CD14-positive monocyte (primary cell): ENCODE data around the gene TCF21. TPM values are rescaled to one million over a fixed set of nuclear protein-coding genes. Genes with fewer than 3 reads are reported as not detected.

Experiments used
- DNase-seq, 3 donors: peaks; one replicate each; pipeline ENCODE4 v3.0.0-alpha.2; 2011 to 2022
- H2AFZ ChIP-seq: 2 replicates; pipeline ENCODE4 v1.6.0; 2012; ENCODE audit warnings: mild to moderate bottlenecking, low read depth, low read length, inconsistent platforms; ENCODE audit not compliant: insufficient read depth, poor library complexity, severe bottlenecking
- H3K27ac ChIP-seq, 2 donors: 1 replicate in 1 of 2; 2 replicates in 1 of 2; pipeline ENCODE4 v1.5.1; 2012 to 2013; ENCODE audit warnings: low read length in 2 of 2, control low read depth in 1 of 2, inconsistent platforms in 1 of 2, low read depth in 1 of 2, mild to moderate bottlenecking in 1 of 2
- H3K27me3 ChIP-seq, 2 donors: one replicate each; pipeline versions ENCODE4 v1.6.0 to v1.6.1; 2011 to 2013; ENCODE audit warnings: low read length in 2 of 2; ENCODE audit not compliant: control insufficient read depth in 2 of 2, insufficient read depth in 2 of 2
- H3K36me3 ChIP-seq, 2 donors: replicated peaks in 1 of 2; 1 replicate in 1 of 2; 2 replicates in 1 of 2; pipeline versions ENCODE4 v1.5.1 to v1.6.1; 2012 to 2013; ENCODE audit warnings: low read length in 2 of 2, control low read depth in 1 of 2, inconsistent platforms in 1 of 2, mild to moderate bottlenecking in 1 of 2; ENCODE audit not compliant: insufficient read depth in 2 of 2, control insufficient read depth in 1 of 2
- H3K4me1 ChIP-seq, 2 donors: 1 replicate in 1 of 2; 2 replicates in 1 of 2; pipeline versions ENCODE4 v1.5.1 to v1.6.1; 2012 to 2013; ENCODE audit warnings: low read length in 2 of 2, control low read depth in 1 of 2, inconsistent platforms in 1 of 2, mild to moderate bottlenecking in 1 of 2, moderate library complexity in 1 of 2; ENCODE audit not compliant: insufficient read depth in 2 of 2, control insufficient read depth in 1 of 2
- H3K4me2 ChIP-seq: replicated peaks from 2 replicates; pipeline ENCODE3; 2012; ENCODE audit warnings: low read length, moderate library complexity, mild to moderate bottlenecking; ENCODE audit not compliant: poor library complexity, severe bottlenecking; ENCODE audit errors: extremely low read depth
- H3K4me3 ChIP-seq, 3 experiments: fragments of 200-600 bp in 1 of 3; sonication (generic) in 1 of 3; replicated peaks in 1 of 3; 1 replicate in 2 of 3; 2 replicates in 1 of 3; pipeline ENCODE4 v1.5.1; 2011 to 2013; ENCODE audit warnings: low read length in 3 of 3, mild to moderate bottlenecking in 3 of 3, control low read depth in 2 of 3, low read depth in 2 of 3, inconsistent platforms in 1 of 3, moderate library complexity in 1 of 3
- H3K79me2 ChIP-seq: 2 replicates; pipeline ENCODE4 v1.6.0; 2012; ENCODE audit warnings: mild to moderate bottlenecking, control low read depth, inconsistent platforms, low read length, moderate library complexity; ENCODE audit not compliant: insufficient read depth
- H3K9ac ChIP-seq: 2 replicates; pipeline ENCODE4 v1.6.0; 2017; ENCODE audit warnings: low read length, mild to moderate bottlenecking; ENCODE audit not compliant: insufficient read depth, poor library complexity, severe bottlenecking
- H3K9me3 ChIP-seq, 2 donors: replicated peaks in 1 of 2; 1 replicate in 1 of 2; 2 replicates in 1 of 2; pipeline versions ENCODE4 v1.5.1 to v1.6.1; 2012 to 2013; ENCODE audit warnings: low read length in 2 of 2, control low read depth in 1 of 2; ENCODE audit not compliant: control insufficient read depth in 1 of 2, insufficient read depth in 1 of 2
- H4K20me1 ChIP-seq: 2 replicates; pipeline ENCODE4 v1.6.0; 2012; ENCODE audit warnings: mild to moderate bottlenecking, low read length, control low read depth, moderate library complexity; ENCODE audit not compliant: insufficient read depth
- H3K27ac Mint-ChIP-seq, 7 donors: one replicate each; pipeline ENCODE4 v1.8.0; 2020; ENCODE audit warnings: mild to moderate bottlenecking in 7 of 7, mixed read lengths in 7 of 7, moderate library complexity in 6 of 7, inconsistent platforms in 2 of 7
- H3K27me3 Mint-ChIP-seq, 3 donors: one replicate each; pipeline ENCODE4 v1.8.0; 2021 to 2022; ENCODE audit warnings: low read depth in 3 of 3, mild to moderate bottlenecking in 3 of 3, mixed read lengths in 3 of 3, moderate library complexity in 3 of 3, inconsistent platforms in 1 of 3
- H3K36me3 Mint-ChIP-seq, 2 donors: one replicate each; pipeline ENCODE4 v1.8.0; 2020; ENCODE audit warnings: mixed read lengths in 2 of 2, inconsistent platforms in 1 of 2, mild to moderate bottlenecking in 1 of 2
- H3K4me1 Mint-ChIP-seq: one replicate; pipeline ENCODE4 v1.8.0; 2020; ENCODE audit warnings: mild to moderate bottlenecking, mixed read lengths
- H3K4me3 Mint-ChIP-seq, 2 donors: one replicate each; pipeline ENCODE4 v1.8.0; 2020; ENCODE audit warnings: mild to moderate bottlenecking in 2 of 2, mixed read lengths in 2 of 2, moderate library complexity in 1 of 2
- H3K9me3 Mint-ChIP-seq, 7 donors: one replicate each; pipeline ENCODE4 v1.8.0; 2020 to 2022; ENCODE audit warnings: mixed read lengths in 7 of 7, mild to moderate bottlenecking in 6 of 7, moderate library complexity in 6 of 7, inconsistent platforms in 2 of 7
- WGBS: methylation state at CpG from one replicate; pipeline ENCODE4 v1.1.5; 2013; ENCODE audit warnings: missing lambda C conversion rate; ENCODE audit not compliant: insufficient coverage; 5-methylcytosine and 5-hydroxymethylcytosine counted together
- intact Hi-C, 2 donors: fragments of 100-400 bp; cut with micrococcal nuclease; formaldehyde crosslinking; loops; one replicate each; pipeline versions ENCODE4 v1.15.0 to v1.15.1; 2023
- polyA plus RNA-seq, 3 donors: library from polyadenylated mRNA; depleted of rRNA in 1 of 3; unstranded in 2 of 3; stranded (reverse) in 1 of 3; fragments of 300-500 nt in 2 of 3; fragments of >200 nt in 1 of 3; fragmentation: Illumina TruSeq in 2 of 3; gene quantifications; 1 replicate in 2 of 3; 2 replicates in 1 of 3; pipeline ENCODE4 v1.2.3, GENCODE V29; 2012 to 2021
- TF ChIP-seq, protein P1 (sequence below): fragments of 200-600 bp; IDR thresholded peaks from one replicate; pipeline ENCODE4 v1.8.0; 2022; ENCODE audit warnings: antibody characterized with exemption, mild to moderate bottlenecking

Gene TCF21
- polyA plus RNA-seq, 3 donors = not detected

DNA sequence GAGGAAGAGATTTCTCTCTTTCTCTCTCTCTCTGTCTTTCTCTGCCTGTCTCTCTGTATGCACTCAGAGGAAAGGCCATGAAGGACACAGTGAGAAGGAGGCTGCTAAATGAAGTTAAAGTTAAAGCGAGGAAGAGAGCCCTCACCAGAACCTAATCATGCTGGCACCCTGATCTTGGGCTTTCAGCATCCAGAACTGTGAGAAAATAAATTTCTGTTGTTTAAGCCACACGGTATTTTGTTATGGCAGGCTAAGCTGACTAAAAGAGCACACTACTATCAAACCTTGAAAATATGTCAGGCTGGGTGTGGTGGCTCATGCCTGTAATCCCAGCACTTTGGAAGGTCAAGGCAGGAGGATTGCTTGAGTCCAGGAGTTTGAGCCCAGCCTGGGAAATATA lies 8.0 kb upstream of the TCF21 start:
- Mint-ChIP-seq H3K27me3 (peaks cover 21 to 36% (median 36%) of the 10 kb centered on the region in 3 donors), H3K36me3 (no peaks in the 10 kb centered on the region), H3K9me3 (peaks cover 0 to 4% (median 0%) of the 10 kb centered on the region in 7 donors), H3K4me1 (no peaks in the 10 kb centered on the region), H3K4me3 (no peak overlapping the region), H3K27ac (no peak overlapping the region)
- H3K79me2 ChIP-seq = no peaks in the 10 kb centered on the region
- H2AFZ ChIP-seq = no peak overlapping the region
- no CpG with 5 or more reads among the region's 2 CpGs for WGBS
- H3K27me3 ChIP-seq = peaks cover 19 to 41% of the 10 kb centered on the region in 2 donors
- intact Hi-C loops = no loop called here
- no peak overlapping the region for H3K27ac ChIP-seq
- H4K20me1 ChIP-seq = no peaks in the 10 kb centered on the region
- no peaks in the 10 kb centered on the region for H3K4me1 ChIP-seq
- no peak overlapping the region for H3K9ac ChIP-seq
- TF ChIP-seq, protein P1, sequence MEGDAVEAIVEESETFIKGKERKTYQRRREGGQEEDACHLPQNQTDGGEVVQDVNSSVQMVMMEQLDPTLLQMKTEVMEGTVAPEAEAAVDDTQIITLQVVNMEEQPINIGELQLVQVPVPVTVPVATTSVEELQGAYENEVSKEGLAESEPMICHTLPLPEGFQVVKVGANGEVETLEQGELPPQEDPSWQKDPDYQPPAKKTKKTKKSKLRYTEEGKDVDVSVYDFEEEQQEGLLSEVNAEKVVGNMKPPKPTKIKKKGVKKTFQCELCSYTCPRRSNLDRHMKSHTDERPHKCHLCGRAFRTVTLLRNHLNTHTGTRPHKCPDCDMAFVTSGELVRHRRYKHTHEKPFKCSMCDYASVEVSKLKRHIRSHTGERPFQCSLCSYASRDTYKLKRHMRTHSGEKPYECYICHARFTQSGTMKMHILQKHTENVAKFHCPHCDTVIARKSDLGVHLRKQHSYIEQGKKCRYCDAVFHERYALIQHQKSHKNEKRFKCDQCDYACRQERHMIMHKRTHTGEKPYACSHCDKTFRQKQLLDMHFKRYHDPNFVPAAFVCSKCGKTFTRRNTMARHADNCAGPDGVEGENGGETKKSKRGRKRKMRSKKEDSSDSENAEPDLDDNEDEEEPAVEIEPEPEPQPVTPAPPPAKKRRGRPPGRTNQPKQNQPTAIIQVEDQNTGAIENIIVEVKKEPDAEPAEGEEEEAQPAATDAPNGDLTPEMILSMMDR = no peak
- DNase-seq = no peak
- H3K4me3 ChIP-seq = no peak overlapping the region
- no peak overlapping the region for H3K4me2 ChIP-seq
- no peaks in the 10 kb centered on the region for H3K9me3 ChIP-seq
- no peaks in the 10 kb centered on the region for H3K36me3 ChIP-seq

DNA sequence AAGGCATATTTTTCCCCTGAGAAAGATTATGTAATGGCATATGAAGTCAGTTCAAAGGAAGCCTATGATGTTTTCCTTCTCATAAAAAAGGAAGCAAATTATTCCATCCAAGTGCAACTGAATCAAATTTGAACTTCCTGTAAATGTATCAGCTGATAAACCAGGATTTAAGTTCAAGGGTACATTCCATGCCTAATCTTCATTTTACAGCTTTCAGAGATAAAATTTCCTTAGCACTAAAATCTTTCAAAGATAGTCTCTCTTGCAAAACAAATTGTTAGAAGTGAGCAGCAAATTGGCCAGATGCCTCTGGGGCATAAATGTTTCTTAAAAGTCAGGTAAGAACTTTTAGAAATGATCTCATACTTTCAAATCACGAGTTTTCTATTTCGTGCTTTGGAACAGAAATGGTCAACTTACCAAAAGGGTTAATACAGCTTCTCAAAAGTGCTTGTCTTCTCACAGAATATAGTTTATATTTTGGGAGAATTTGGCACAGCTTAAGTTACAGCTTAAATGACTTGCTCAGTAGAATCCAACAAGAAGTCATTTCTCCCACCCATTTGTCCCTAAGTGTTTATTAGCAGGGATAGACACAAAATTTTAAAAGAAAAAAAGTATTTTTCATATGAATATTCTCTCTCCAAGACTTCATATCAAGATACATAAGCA lies 2.7 kb upstream of the TCF21 start:
- no CpG with 5 or more reads among the region's 2 CpGs for WGBS
- no peaks in the 10 kb centered on the region for H4K20me1 ChIP-seq
- H3K27me3 ChIP-seq = peaks cover 62 to 75% of the 10 kb centered on the region in 2 donors
- H2AFZ ChIP-seq = no peak overlapping the region
- peaks cover 0 to 3% of the 10 kb centered on the region in 2 donors for H3K4me1 ChIP-seq
- H3K79me2 ChIP-seq = no peaks in the 10 kb centered on the region
- Mint-ChIP-seq H3K4me3 (peak overlapping the region in 1 of 2 donors; percentile 36), H3K36me3 (peaks cover 5 to 7% of the 10 kb centered on the region in 2 donors), H3K9me3 (peaks cover 0 to 20% (median 8%) of the 10 kb centered on the region in 7 donors), H3K4me1 (peaks cover 11% of the 10 kb centered on the region), H3K27me3 (peaks cover 57 to 76% (median 68%) of the 10 kb centered on the region in 3 donors), H3K27ac (no peak overlapping the region)
- H3K36me3 ChIP-seq = no peaks in the 10 kb centered on the region
- no peak for DNase-seq
- no peak overlapping the region for H3K9ac ChIP-seq
- H3K4me2 ChIP-seq = no peak overlapping the region
- no peak overlapping the region for H3K27ac ChIP-seq
- peaks cover 4 to 24% of the 10 kb centered on the region in 2 donors for H3K9me3 ChIP-seq
- intact Hi-C loops = no loop called here
- no peak overlapping the region for H3K4me3 ChIP-seq
- TF ChIP-seq, protein P1 = no peak
